Measurements from ENCODE around the gene SLC9C1.

GRCh38 chr3:112117841-112118571 lies 176.0 kb downstream of the SLC9C1 start:
- TF ChIP-seq NFIC (IDR thresholded peaks at IDR 0.05) (no peak), RAD21 (IDR thresholded peaks at IDR 0.05; ENCODE audit: low read depth) (no peak), FOXM1 (IDR thresholded peaks at IDR 0.05; ENCODE audit: borderline replicate concordance, low read depth) (no peak), TCF12 (IDR thresholded peaks at IDR 0.05; ENCODE audit: low read depth) (no peak), EGR1 (IDR thresholded peaks at IDR 0.05) (no peak)
- TF ChIP-seq, protein P1, sequence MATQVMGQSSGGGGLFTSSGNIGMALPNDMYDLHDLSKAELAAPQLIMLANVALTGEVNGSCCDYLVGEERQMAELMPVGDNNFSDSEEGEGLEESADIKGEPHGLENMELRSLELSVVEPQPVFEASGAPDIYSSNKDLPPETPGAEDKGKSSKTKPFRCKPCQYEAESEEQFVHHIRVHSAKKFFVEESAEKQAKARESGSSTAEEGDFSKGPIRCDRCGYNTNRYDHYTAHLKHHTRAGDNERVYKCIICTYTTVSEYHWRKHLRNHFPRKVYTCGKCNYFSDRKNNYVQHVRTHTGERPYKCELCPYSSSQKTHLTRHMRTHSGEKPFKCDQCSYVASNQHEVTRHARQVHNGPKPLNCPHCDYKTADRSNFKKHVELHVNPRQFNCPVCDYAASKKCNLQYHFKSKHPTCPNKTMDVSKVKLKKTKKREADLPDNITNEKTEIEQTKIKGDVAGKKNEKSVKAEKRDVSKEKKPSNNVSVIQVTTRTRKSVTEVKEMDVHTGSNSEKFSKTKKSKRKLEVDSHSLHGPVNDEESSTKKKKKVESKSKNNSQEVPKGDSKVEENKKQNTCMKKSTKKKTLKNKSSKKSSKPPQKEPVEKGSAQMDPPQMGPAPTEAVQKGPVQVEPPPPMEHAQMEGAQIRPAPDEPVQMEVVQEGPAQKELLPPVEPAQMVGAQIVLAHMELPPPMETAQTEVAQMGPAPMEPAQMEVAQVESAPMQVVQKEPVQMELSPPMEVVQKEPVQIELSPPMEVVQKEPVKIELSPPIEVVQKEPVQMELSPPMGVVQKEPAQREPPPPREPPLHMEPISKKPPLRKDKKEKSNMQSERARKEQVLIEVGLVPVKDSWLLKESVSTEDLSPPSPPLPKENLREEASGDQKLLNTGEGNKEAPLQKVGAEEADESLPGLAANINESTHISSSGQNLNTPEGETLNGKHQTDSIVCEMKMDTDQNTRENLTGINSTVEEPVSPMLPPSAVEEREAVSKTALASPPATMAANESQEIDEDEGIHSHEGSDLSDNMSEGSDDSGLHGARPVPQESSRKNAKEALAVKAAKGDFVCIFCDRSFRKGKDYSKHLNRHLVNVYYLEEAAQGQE (IDR thresholded peaks at IDR 0.05; ENCODE audit: low read depth), result no peak

Data from Ishikawa (cell line).